HCT116 (cell line): Measurements from ENCODE around the gene GPR32.
"Not testable (repeated sequence)": the region's sequence is repeated elsewhere in the genome, so short reads cannot be mapped to it uniquely, and the experiment has no call there.

Experiments used
- ATF3 ChIP-seq: IDR thresholded peaks from 2 replicates; pipeline ENCODE4 v1.6.1; 2012
- CBX3 ChIP-seq: IDR thresholded peaks from 2 replicates; pipeline ENCODE4 v1.6.1; 2012; ENCODE audit warnings: low read depth
- CTCF ChIP-seq, 3 experiments: fragments of 200-600 bp in 1 of 3; sonication (generic) in 1 of 3; IDR thresholded peaks in 2 of 3; conservative IDR thresholded peaks in 1 of 3; 2 replicates each; pipeline ENCODE4 v1.5.1; 2012 to 2017; ENCODE audit warnings: low read depth in 2 of 3, low read length in 2 of 3, antibody characterized with exemption in 1 of 3, borderline replicate concordance in 1 of 3, control low read depth in 1 of 3, mild to moderate bottlenecking in 1 of 3, mixed read lengths in 1 of 3, mixed run types in 1 of 3, moderate library complexity in 1 of 3; ENCODE audit not compliant: insufficient read depth in 1 of 3
- EZH2 ChIP-seq: fragments of 200-600 bp; sonication (generic); IDR thresholded peaks from 2 replicates; pipeline ENCODE4 v1.6.1; 2017; ENCODE audit warnings: antibody characterized with exemption, mixed run types
- EZH2phosphoT487 ChIP-seq: fragments of 200-600 bp; IDR thresholded peaks from 2 replicates; pipeline ENCODE4 v1.6.1; 2018; ENCODE audit warnings: antibody characterized with exemption, borderline replicate concordance
- MAX ChIP-seq: IDR thresholded peaks from 2 replicates; pipeline ENCODE4 v1.6.1; 2012
- POLR2A ChIP-seq: IDR thresholded peaks from 2 replicates; pipeline ENCODE4 v1.7.0; 2011; ENCODE audit warnings: borderline replicate concordance; ENCODE audit not compliant: insufficient read depth, insufficient read length; ENCODE audit errors: extremely low read depth
- POLR2AphosphoS5 ChIP-seq: IDR thresholded peaks from 2 replicates; pipeline ENCODE4 v1.6.1; 2011; ENCODE audit warnings: mild to moderate bottlenecking, low read depth, low read length, moderate library complexity
- RAD21 ChIP-seq: IDR thresholded peaks from 2 replicates; pipeline ENCODE4 v1.6.1; 2012; ENCODE audit warnings: low read depth, mild to moderate bottlenecking
- SP1 ChIP-seq: IDR thresholded peaks from 2 replicates; pipeline ENCODE4 v1.6.1; 2012; ENCODE audit warnings: low read depth
- SRF ChIP-seq: IDR thresholded peaks from 2 replicates; pipeline ENCODE4 v1.6.1; 2012; ENCODE audit warnings: low read depth
- TCF7L2 ChIP-seq: IDR thresholded peaks from 2 replicates; pipeline ENCODE4 v1.7.0; 2011; ENCODE audit warnings: borderline replicate concordance, inconsistent platforms; ENCODE audit not compliant: insufficient read depth, insufficient read length; ENCODE audit errors: extremely low read depth
- YY1 ChIP-seq: IDR thresholded peaks from 2 replicates; pipeline ENCODE4 v1.6.1; 2011; ENCODE audit warnings: low read length, low read depth, moderate library complexity, mild to moderate bottlenecking; ENCODE audit not compliant: insufficient replicate concordance; ENCODE audit errors: extremely low read depth
- ZFX ChIP-seq: fragments of 450-650 bp; IDR thresholded peaks from 2 replicates; pipeline ENCODE4 v1.6.1; 2017

- not testable (repeated sequence) for TF ChIP-seq CTCF (IDR thresholded peaks at IDR 0.05 in 2 of 3, conservative IDR thresholded peaks at IDR 0.05 in 1 of 3; ENCODE audit: borderline replicate concordance in 1 of 3, insufficient read depth in 1 of 3, low read depth in 2 of 3, low read length in 2 of 3); EZH2phosphoT487; EZH2; POLR2AphosphoS5; RAD21; CBX3; POLR2A; TCF7L2; SRF; SP1; YY1; ATF3; MAX; ZFX
Measured at GRCh38 chr19:50770164-50770563, at the start of gene GPR32.
